Ovary (tissue), 3 donors: ENCODE data around the gene DGCR8.

Experiments
- EP300 ChIP-seq: sonication (generic); formaldehyde crosslinking; IDR thresholded peaks from one replicate; pipeline ENCODE4 v1.6.1; 2017; ENCODE audit warnings: antibody characterized with exemption
- POLR2A ChIP-seq: fragments of 450-650 bp; IDR thresholded peaks from one replicate; pipeline ENCODE4 v1.6.1; 2017; ENCODE audit warnings: antibody characterized with exemption, mild to moderate bottlenecking, moderate library complexity
- TF ChIP-seq, protein P1 (sequence below), 3 donors: fragments of 450-650 bp in 2 of 3; fragments of 200-600 bp in 1 of 3; IDR thresholded peaks; one replicate each; pipeline versions ENCODE4 v1.5.1 to v1.8.0; 2016 to 2022; ENCODE audit warnings: antibody characterized with exemption in 3 of 3, mild to moderate bottlenecking in 1 of 3
- donor health status: DM: no; HTN: no; CAD: no.

DNA sequence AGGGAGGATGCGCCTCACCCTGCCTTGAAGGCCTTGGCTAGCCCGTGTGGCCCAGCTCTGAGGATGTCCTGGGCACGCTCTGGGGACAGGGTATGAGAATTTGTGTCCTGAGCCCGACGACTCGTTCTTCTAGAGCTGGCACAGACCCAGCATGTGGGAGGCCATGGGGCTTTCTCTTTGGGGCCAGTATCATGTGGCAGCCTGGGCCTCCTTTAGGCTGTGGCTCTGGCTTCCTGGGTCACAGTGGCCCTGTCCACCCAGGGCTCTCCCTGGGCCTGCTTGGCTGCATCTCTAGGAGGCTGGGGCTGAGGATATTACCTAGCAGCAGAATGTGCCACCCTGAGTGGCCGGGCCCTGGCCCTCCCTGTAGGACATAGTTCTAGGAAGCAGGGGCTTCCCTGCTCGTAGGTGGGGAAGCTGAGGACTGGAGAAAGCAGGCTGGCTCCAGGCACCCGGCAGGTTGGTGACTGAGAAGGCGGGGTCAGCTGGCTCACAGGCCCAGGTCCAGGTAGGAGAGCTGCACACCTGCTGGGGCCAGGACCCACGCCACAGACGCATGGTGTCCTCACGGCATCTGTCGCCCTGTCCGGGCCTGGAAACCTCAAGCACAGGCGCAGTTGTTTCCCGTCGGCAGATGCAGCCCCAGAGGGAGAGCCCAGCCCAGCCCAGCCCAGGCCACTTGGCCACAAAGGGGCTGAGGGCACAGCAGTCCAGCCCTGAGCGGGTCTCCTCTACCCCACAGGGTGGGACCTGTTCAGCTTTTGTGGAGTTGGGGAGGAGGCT lies 64.0 kb downstream of the DGCR8 start:
- TF ChIP-seq, protein P1, sequence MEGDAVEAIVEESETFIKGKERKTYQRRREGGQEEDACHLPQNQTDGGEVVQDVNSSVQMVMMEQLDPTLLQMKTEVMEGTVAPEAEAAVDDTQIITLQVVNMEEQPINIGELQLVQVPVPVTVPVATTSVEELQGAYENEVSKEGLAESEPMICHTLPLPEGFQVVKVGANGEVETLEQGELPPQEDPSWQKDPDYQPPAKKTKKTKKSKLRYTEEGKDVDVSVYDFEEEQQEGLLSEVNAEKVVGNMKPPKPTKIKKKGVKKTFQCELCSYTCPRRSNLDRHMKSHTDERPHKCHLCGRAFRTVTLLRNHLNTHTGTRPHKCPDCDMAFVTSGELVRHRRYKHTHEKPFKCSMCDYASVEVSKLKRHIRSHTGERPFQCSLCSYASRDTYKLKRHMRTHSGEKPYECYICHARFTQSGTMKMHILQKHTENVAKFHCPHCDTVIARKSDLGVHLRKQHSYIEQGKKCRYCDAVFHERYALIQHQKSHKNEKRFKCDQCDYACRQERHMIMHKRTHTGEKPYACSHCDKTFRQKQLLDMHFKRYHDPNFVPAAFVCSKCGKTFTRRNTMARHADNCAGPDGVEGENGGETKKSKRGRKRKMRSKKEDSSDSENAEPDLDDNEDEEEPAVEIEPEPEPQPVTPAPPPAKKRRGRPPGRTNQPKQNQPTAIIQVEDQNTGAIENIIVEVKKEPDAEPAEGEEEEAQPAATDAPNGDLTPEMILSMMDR (IDR thresholded peaks at IDR 0.05) = no peak
- TF ChIP-seq POLR2A (no peak), EP300 (no peak)
